GM18858 (cell line): Measurements from ENCODE around the gene ZNF584.
"Not testable (repeated sequence)": the region's sequence is repeated elsewhere in the genome, so short reads cannot be mapped to it uniquely, and the experiment has no call there.

Source experiments
- ATAC-seq: cut with Tn5 transposase; IDR thresholded peaks from one replicate; pipeline ENCODE4 v1.9.1; 2021; ENCODE audit not compliant: unreplicated experiment

Gene ZNF584

GRCh38 chr19:58403920-58404478, 4.5 kb upstream of the ZNF584 start:
- not testable (repeated sequence) for ATAC-seq

GRCh38 chr19:58406818-58407657, 1.4 kb upstream of the ZNF584 start:
- ATAC-seq = no peak

- ATAC-seq = no peak
Observed at GRCh38 chr19:58407658-58408151, 744 bp upstream of the ZNF584 start.

GRCh38 chr19:58409010-58409790, 751 bp downstream of the ZNF584 start:
- no peak for ATAC-seq

GRCh38 chr19:58416604-58417003, 8.2 kb downstream of the ZNF584 start:
- ATAC-seq = no peak

- no peak for ATAC-seq
Observed at GRCh38 chr19:58417071-58417470, 8.6 kb downstream of the ZNF584 start.

GRCh38 chr19:58428617-58429016, 20.2 kb downstream of the ZNF584 start:
- ATAC-seq = no peak

- no peak for ATAC-seq
Observed at GRCh38 chr19:58429745-58430144, 21.3 kb downstream of the ZNF584 start.

GRCh38 chr19:58434217-58434616, 25.8 kb downstream of the ZNF584 start:
- ATAC-seq = no peak

- peak; percentile 93 for ATAC-seq
Observed at GRCh38 chr19:58439576-58440554, 31.4 kb downstream of the ZNF584 start, which contains the start of gene ZNF132. ZNF132 (minus strand) TSS chr19:58440153; CDS start chr19:58439821, 332 bp downstream.

- ATAC-seq = no peak
Observed at GRCh38 chr19:58440556-58440955, 32.1 kb downstream of the ZNF584 start.

GRCh38 chr19:58442986-58443385, 34.5 kb downstream of the ZNF584 start:
- ATAC-seq = not testable (repeated sequence)

- ATAC-seq = not testable (repeated sequence)
Observed at GRCh38 chr19:58448860-58449259, 40.4 kb downstream of the ZNF584 start.

- ATAC-seq = not testable (repeated sequence)
Observed at GRCh38 chr19:58449980-58450379, 41.5 kb downstream of the ZNF584 start.

- ATAC-seq = no peak
Observed at GRCh38 chr19:58450856-58451357, 42.5 kb downstream of the ZNF584 start.

- peak; percentile 80 for ATAC-seq
Observed at GRCh38 chr19:58451358-58452101, 43.1 kb downstream of the ZNF584 start, which contains the start of gene ZNF324B. ZNF324B (plus strand) TSS chr19:58451622; CDS start chr19:58453702, 2,080 bp downstream.

- ATAC-seq = no peak
Observed at GRCh38 chr19:58453743-58454142, 45.3 kb downstream of the ZNF584 start.

- ATAC-seq = no peak
Observed at GRCh38 chr19:58455306-58455705, 46.9 kb downstream of the ZNF584 start.

GRCh38 chr19:58456111-58456510, 47.7 kb downstream of the ZNF584 start:
- ATAC-seq = no peak
